Thyroid gland (tissue), 4 donors: ENCODE data around the gene GALNT18. TPM values are rescaled to one million over a fixed set of nuclear protein-coding genes. Genes with fewer than 3 reads are reported as not detected.

ENCODE experiments used
- DNase-seq, 2 donors: peaks; one replicate each; pipeline ENCODE4 v3.0.0-alpha.2; 2019
- H3K27ac ChIP-seq, 3 donors: fragments of 200-600 bp; sonication (generic); 1 replicate in 2 of 3; 2 replicates in 1 of 3; pipeline ENCODE4 v1.5.1; 2016 to 2019; ENCODE audit warnings: mild to moderate bottlenecking in 1 of 3, moderate library complexity in 1 of 3
- H3K27me3 ChIP-seq: fragments of 200-600 bp; sonication (generic); one replicate; pipeline ENCODE4 v1.5.1; 2019
- H3K36me3 ChIP-seq, 2 donors: fragments of 200-600 bp; sonication (generic); one replicate each; pipeline ENCODE4 v1.5.1; 2016 to 2019
- H3K4me1 ChIP-seq, 2 donors: fragments of 200-600 bp; sonication (generic); one replicate each; pipeline ENCODE4 v1.5.1; 2017 to 2019
- H3K4me3 ChIP-seq, 3 donors: fragments of 200-600 bp; sonication (generic); replicated peaks in 1 of 3; 1 replicate in 2 of 3; 2 replicates in 1 of 3; pipeline ENCODE4 v1.5.1; 2016; ENCODE audit warnings: mild to moderate bottlenecking in 1 of 3
- H3K9me3 ChIP-seq: fragments of 200-600 bp; sonication (generic); one replicate; pipeline ENCODE4 v1.5.1; 2017
- POLR2A ChIP-seq, 2 donors: fragments of 450-650 bp; IDR thresholded peaks; one replicate each; pipeline ENCODE4 v1.6.1; 2017; ENCODE audit warnings: antibody characterized with exemption in 2 of 2, mild to moderate bottlenecking in 2 of 2, moderate library complexity in 1 of 2
- WGBS, 2 donors: methylation state at CpG; one replicate each; pipeline ENCODE4 v1.1.5; 2017; 5-methylcytosine and 5-hydroxymethylcytosine counted together
- intact Hi-C: fragments of 100-400 bp; cut with DNase I; formaldehyde crosslinking; loops from one replicate; pipeline ENCODE4 v1.15.1; 2023
- total RNA-seq, 4 donors: library from RNA; depleted of rRNA; stranded (reverse); fragments of >200 nt; gene quantifications; one replicate each; pipeline ENCODE4 v1.2.3, GENCODE V29; 2016
- TF ChIP-seq, protein P1 (sequence below), 6 experiments: fragments of 200-600 bp in 3 of 6; fragments of 450-650 bp in 3 of 6; sonication (generic) in 3 of 6; IDR thresholded peaks; one replicate each; pipeline ENCODE4 v1.5.1; 2016 to 2019; ENCODE audit warnings: antibody characterized with exemption in 6 of 6, mild to moderate bottlenecking in 2 of 6, inconsistent platforms in 1 of 6, moderate library complexity in 1 of 6

Gene GALNT18
- total RNA-seq, 4 donors from 2014 or later = 60.7 to 93.8 (median 87.5) TPM

DNA sequence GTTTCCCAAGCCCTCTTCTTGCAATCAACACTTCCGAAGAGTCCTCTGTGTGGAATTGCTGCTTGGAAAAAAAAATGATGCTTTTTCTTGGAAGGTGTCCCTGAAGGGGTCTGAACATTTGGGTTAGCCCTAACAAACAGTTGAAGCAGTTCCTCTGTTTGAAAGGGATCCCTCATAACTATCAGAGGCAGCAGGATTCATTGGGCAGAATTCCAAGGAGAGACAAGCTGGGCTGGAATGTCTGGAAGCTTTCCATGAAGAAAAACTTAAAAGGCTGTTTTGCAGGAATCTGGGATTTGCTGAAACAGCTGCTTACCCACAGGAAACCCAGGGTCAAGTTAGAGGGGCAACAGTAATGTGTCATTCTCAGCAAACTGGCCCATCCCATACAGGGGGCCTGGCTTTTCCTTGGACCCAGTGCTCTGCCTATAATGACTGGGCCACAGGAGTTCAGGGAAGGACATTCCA is 271.9 kb downstream of the GALNT18 start:
- H3K27me3 ChIP-seq = no peaks in the 10 kb centered on the region
- no peaks in the 10 kb centered on the region for H3K36me3 ChIP-seq
- H3K4me1 ChIP-seq = peaks cover 18 to 20% of the 10 kb centered on the region in 2 donors
- intact Hi-C loops = no loop called here
- 53 to 54% methylated on average over 1 of the region's 1 CpG for WGBS, 2 donors
- peak overlapping the region in 1 of 3 donors; percentile 11 for H3K27ac ChIP-seq
- DNase-seq = no peak
- no peaks in the 10 kb centered on the region for H3K9me3 ChIP-seq
- TF ChIP-seq, protein P1, sequence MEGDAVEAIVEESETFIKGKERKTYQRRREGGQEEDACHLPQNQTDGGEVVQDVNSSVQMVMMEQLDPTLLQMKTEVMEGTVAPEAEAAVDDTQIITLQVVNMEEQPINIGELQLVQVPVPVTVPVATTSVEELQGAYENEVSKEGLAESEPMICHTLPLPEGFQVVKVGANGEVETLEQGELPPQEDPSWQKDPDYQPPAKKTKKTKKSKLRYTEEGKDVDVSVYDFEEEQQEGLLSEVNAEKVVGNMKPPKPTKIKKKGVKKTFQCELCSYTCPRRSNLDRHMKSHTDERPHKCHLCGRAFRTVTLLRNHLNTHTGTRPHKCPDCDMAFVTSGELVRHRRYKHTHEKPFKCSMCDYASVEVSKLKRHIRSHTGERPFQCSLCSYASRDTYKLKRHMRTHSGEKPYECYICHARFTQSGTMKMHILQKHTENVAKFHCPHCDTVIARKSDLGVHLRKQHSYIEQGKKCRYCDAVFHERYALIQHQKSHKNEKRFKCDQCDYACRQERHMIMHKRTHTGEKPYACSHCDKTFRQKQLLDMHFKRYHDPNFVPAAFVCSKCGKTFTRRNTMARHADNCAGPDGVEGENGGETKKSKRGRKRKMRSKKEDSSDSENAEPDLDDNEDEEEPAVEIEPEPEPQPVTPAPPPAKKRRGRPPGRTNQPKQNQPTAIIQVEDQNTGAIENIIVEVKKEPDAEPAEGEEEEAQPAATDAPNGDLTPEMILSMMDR (IDR thresholded peaks at IDR 0.05) = no peak
- no peak for TF ChIP-seq POLR2A (IDR thresholded peaks at IDR 0.05)
- no peak overlapping the region for H3K4me3 ChIP-seq

DNA sequence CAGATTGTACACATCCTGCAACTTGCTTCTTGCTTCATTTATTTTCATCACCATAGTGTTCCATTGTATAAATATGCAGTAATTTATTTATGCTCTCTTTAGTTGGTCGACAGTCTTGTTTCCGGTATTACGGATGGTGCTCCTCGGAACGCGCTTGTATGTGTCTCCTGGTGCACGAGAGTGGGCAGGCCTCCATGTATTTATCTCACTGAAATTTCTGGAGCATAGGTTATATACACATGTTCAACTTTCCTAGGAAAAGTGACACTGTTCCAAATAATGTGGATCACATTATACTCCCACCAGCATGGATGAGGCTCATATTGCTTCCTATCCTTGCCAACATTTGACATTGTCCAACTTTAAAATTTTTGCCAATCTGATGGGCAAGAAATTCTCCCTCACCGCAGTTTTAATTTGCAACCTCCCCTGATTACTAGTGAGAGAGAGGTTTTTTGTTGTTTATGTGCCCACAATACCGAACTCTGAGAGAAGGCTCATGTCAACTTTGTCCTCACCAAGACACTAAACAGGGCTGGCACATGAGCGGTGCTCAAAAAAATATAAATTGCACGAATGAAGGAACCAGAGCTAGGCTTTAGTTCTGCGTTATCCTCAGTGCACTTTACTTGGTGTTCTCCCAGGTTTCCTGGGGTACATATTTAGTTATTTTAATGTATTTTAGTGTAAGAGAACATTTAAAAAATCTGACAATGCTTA is 272.5 kb downstream of the GALNT18 start:
- H3K4me3 ChIP-seq = no peak overlapping the region
- no peaks in the 10 kb centered on the region for H3K36me3 ChIP-seq
- no peaks in the 10 kb centered on the region for H3K27me3 ChIP-seq
- no peak overlapping the region for H3K27ac ChIP-seq
- DNase-seq = no peak
- intact Hi-C loops = no loop called here
- no peaks in the 10 kb centered on the region for H3K9me3 ChIP-seq
- TF ChIP-seq, protein P1 (IDR thresholded peaks at IDR 0.05) = no peak
- TF ChIP-seq POLR2A (IDR thresholded peaks at IDR 0.05) = no peak
- H3K4me1 ChIP-seq = peaks cover 19 to 20% of the 10 kb centered on the region in 2 donors
- WGBS, 2 donors = 64 to 72% methylated on average over 12 of the region's 12 CpGs

DNA sequence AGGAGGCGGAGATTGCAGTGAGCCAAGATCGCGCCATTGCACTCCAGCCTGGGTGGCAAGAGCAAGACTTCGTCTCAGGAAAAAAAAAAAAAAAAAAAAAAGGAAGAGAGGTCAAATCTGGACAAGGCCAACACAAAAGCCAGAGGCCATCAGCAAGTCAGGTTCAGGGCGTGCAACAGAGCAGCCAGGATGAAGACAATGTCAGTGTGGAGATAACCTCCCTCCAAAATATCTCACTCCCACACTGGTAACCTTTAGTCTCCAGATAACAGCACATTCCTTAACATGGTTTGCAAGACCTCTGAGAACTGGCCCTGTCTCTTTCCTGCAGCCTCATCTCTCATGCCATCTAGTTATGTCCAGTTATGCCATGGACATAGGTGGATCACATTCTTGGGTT is 273.5 kb downstream of the GALNT18 start:
- Histone ChIP-seq H3K4me1 (peaks cover 19 to 20% of the 10 kb centered on the region in 2 donors), H3K36me3 (no peaks in the 10 kb centered on the region), H3K27ac (no peak overlapping the region), H3K27me3 (no peaks in the 10 kb centered on the region), H3K4me3 (no peak overlapping the region), H3K9me3 (no peaks in the 10 kb centered on the region)
- TF ChIP-seq, protein P1 (IDR thresholded peaks at IDR 0.05) = no peak
- no peak for TF ChIP-seq POLR2A (IDR thresholded peaks at IDR 0.05)
- intact Hi-C loops = no loop called here
- 89 to 94% methylated on average over 5 of the region's 5 CpGs for WGBS, 2 donors
- DNase-seq = no peak

DNA sequence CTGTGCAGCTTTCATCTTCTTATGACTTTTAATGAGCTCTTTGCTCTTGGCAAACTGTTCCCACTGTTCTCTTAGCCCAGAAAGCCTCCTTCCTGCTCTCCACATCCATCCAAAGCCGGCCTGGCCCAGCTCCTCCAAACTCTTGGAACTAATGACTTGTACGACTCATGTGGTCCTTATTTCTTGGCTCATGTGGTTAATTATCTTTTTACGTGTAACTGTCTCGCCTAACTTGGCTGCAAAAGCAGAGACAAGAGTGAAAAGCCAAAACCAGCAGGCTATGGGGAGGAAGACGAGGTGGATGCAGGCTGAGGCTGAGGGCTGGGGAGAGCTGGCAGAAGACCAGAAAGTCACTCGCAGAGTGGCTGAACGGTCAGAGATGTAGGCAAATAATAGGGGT is 274.2 kb downstream of the GALNT18 start:
- 64 to 78% methylated on average over 7 of the region's 7 CpGs for WGBS, 2 donors
- DNase-seq = no peak
- peaks cover 19 to 20% of the 10 kb centered on the region in 2 donors for H3K4me1 ChIP-seq
- H3K27me3 ChIP-seq = no peaks in the 10 kb centered on the region
- intact Hi-C loops = no loop called here
- H3K4me3 ChIP-seq = no peak overlapping the region
- H3K9me3 ChIP-seq = no peaks in the 10 kb centered on the region
- no peak overlapping the region for H3K27ac ChIP-seq
- TF ChIP-seq, protein P1 (IDR thresholded peaks at IDR 0.05) = no peak
- no peak for TF ChIP-seq POLR2A (IDR thresholded peaks at IDR 0.05)
- no peaks in the 10 kb centered on the region for H3K36me3 ChIP-seq

DNA sequence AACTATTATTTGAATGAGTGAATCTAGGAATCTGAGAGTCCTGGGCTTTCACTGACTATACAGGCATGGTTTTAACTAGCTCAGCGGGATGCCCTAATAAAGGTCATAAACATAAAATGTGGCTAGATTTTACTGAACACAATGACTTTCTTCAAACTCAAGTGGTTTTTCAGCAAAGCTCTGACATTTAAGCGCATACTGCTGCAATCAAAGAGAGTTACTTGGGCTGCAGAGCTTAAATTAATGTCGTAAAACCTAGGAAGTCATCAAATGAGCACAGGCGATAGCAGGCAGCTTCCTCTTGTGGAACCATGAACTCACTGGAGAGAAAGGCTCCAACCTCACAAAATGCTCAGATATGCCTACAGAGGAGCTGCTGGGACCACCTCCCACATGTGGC is 275.5 kb downstream of the GALNT18 start:
- peak overlapping the region in 1 of 3 donors; percentile 7 for H3K27ac ChIP-seq
- no peaks in the 10 kb centered on the region for H3K36me3 ChIP-seq
- TF ChIP-seq POLR2A (IDR thresholded peaks at IDR 0.05) = no peak
- TF ChIP-seq, protein P1 (IDR thresholded peaks at IDR 0.05) = no peak
- no peaks in the 10 kb centered on the region for H3K9me3 ChIP-seq
- intact Hi-C loops = no loop called here
- no peaks in the 10 kb centered on the region for H3K27me3 ChIP-seq
- H3K4me1 ChIP-seq = peaks cover 19 to 20% of the 10 kb centered on the region in 2 donors
- no peak for DNase-seq
- no peak overlapping the region for H3K4me3 ChIP-seq
- 88 to 91% methylated on average over 4 of the region's 4 CpGs for WGBS, 2 donors
